GM23338 (cell line): ENCODE results near the gene CMIP. TPM values are rescaled to one million over a fixed set of nuclear protein-coding genes. Genes with fewer than 3 reads are reported as not detected.

Source experiments
- ATAC-seq: fragments of 200-7000 bp; cut with Tn5 transposase; 3 replicates; pipeline ENCODE4 v1.9.1; 2020
- DNase-seq: peaks from one replicate; pipeline ENCODE4 v3.0.0-alpha.2; 2015; ENCODE audit warnings: low spot score
- H2AFZ ChIP-seq: fragments of 200-600 bp; sonication (generic); 2 replicates; pipeline ENCODE4 v1.8.0; 2016; ENCODE audit warnings: antibody characterized with exemption, mild to moderate bottlenecking, moderate library complexity
- H3F3A ChIP-seq: fragments of 200-600 bp; sonication (generic); replicated peaks from 2 replicates; pipeline ENCODE4 v1.8.0; 2017; ENCODE audit warnings: antibody characterized with exemption, mixed run types, low read depth
- H3K27ac ChIP-seq: fragments of 200-600 bp; sonication (generic); 2 replicates; pipeline ENCODE4 v1.6.1; 2016; ENCODE audit warnings: low read depth
- H3K27me3 ChIP-seq: fragments of 200-600 bp; sonication (generic); 2 replicates; pipeline ENCODE4 v1.8.0; 2016; ENCODE audit warnings: mild to moderate bottlenecking, mixed run types, moderate library complexity; ENCODE audit not compliant: insufficient read depth
- H3K36me3 ChIP-seq: fragments of 200-600 bp; sonication (generic); 2 replicates; pipeline ENCODE4 v1.8.0; 2016; ENCODE audit warnings: mild to moderate bottlenecking; ENCODE audit not compliant: insufficient read depth
- H3K4me1 ChIP-seq: fragments of 200-600 bp; sonication (generic); 2 replicates; pipeline ENCODE4 v1.8.0; 2016; ENCODE audit warnings: mild to moderate bottlenecking, moderate library complexity; ENCODE audit not compliant: insufficient read depth
- H3K4me2 ChIP-seq: fragments of 200-600 bp; sonication (generic); 2 replicates; pipeline ENCODE4 v1.7.1; 2017; ENCODE audit warnings: mixed run types
- H3K4me3 ChIP-seq: fragments of 200-600 bp; sonication (generic); 2 replicates; pipeline ENCODE4 v1.6.1; 2016; ENCODE audit warnings: mixed run types
- H3K79me2 ChIP-seq: fragments of 200-600 bp; sonication (generic); replicated peaks from 2 replicates; pipeline ENCODE4 v1.8.0; 2017; ENCODE audit warnings: mild to moderate bottlenecking; ENCODE audit not compliant: insufficient read depth
- H3K9me2 ChIP-seq: fragments of 200-600 bp; sonication (generic); 2 replicates; pipeline ENCODE4 v1.8.0; 2017; ENCODE audit not compliant: insufficient read depth
- H4K20me1 ChIP-seq: fragments of 200-600 bp; sonication (generic); replicated peaks from 2 replicates; pipeline ENCODE4 v1.8.0; 2017; ENCODE audit warnings: mild to moderate bottlenecking; ENCODE audit not compliant: insufficient read depth
- H3K27ac Mint-ChIP-seq: 2 replicates; pipeline ENCODE4 v1.8.0; 2020; ENCODE audit warnings: inconsistent platforms, mild to moderate bottlenecking, moderate library complexity, mixed read lengths
- H3K27me3 Mint-ChIP-seq: 3 replicates; pipeline ENCODE4 v1.8.0; 2022; ENCODE audit warnings: low read depth, mild to moderate bottlenecking, moderate library complexity, mixed read lengths, inconsistent platforms; ENCODE audit not compliant: insufficient read depth, poor library complexity
- H3K36me3 Mint-ChIP-seq: 3 replicates; pipeline ENCODE4 v1.8.0; 2021; ENCODE audit warnings: low read depth, mild to moderate bottlenecking, inconsistent platforms, moderate library complexity, mixed read lengths
- H3K4me1 Mint-ChIP-seq: 3 replicates; pipeline ENCODE4 v1.8.0; 2020; ENCODE audit warnings: mild to moderate bottlenecking, inconsistent platforms, mixed read lengths
- H3K4me3 Mint-ChIP-seq: 3 replicates; pipeline ENCODE4 v1.8.0; 2021; ENCODE audit warnings: moderate library complexity, mild to moderate bottlenecking, inconsistent platforms, mixed read lengths
- H3K9me3 Mint-ChIP-seq: 3 replicates; pipeline ENCODE4 v1.8.0; 2020; ENCODE audit warnings: moderate library complexity, mild to moderate bottlenecking, inconsistent platforms, mixed read lengths
- CREB1 ChIP-seq: fragments of 250-450 bp; sonication (Bioruptor Pico); IDR thresholded peaks from 2 replicates; pipeline ENCODE4 v1.5.0; 2020; ENCODE audit warnings: low read depth, mild to moderate bottlenecking, moderate library complexity
- ETS1 ChIP-seq: IDR thresholded peaks from 2 replicates; pipeline ENCODE4 v1.6.1; 2016; ENCODE audit warnings: antibody characterized with exemption
- EZH2 ChIP-seq: fragments of 200-600 bp; sonication (generic); IDR thresholded peaks from one replicate; pipeline ENCODE4 v1.8.0; 2017; ENCODE audit warnings: antibody characterized with exemption, mild to moderate bottlenecking, low read depth; ENCODE audit not compliant: unreplicated experiment
- JUNB ChIP-seq: IDR thresholded peaks from one replicate; pipeline ENCODE4 v1.6.1; 2016; ENCODE audit warnings: antibody characterized with exemption; ENCODE audit not compliant: unreplicated experiment
- NANOG ChIP-seq: IDR thresholded peaks from 2 replicates; pipeline ENCODE4 v1.6.1; 2016; ENCODE audit warnings: antibody characterized with exemption, borderline replicate concordance
- POLR2AphosphoS5 ChIP-seq: IDR thresholded peaks from 2 replicates; pipeline ENCODE4 v1.6.1; 2016; ENCODE audit warnings: antibody characterized with exemption, low read depth
- REST ChIP-seq: IDR thresholded peaks from one replicate; pipeline ENCODE4 v1.6.1; 2018; ENCODE audit warnings: antibody characterized with exemption; ENCODE audit not compliant: unreplicated experiment
- ZNF114 ChIP-seq: fragments of 250-450 bp; sonication (Bioruptor Pico); IDR thresholded peaks from 2 replicates; pipeline ENCODE4 v1.5.0; 2020; ENCODE audit warnings: mild to moderate bottlenecking, moderate library complexity
- ZNF462 ChIP-seq: fragments of 250-450 bp; sonication (Bioruptor Pico); IDR thresholded peaks from 2 replicates; pipeline ENCODE4 v1.5.0; 2020; ENCODE audit warnings: mild to moderate bottlenecking, moderate library complexity
- polyA plus RNA-seq: library from polyadenylated mRNA; unstranded; fragments of >200 nt; fragmentation: Nextera tagmentation; extraction: Ambion mirVana; gene quantifications from 2 replicates; pipeline ENCODE4 v1.2.1, GENCODE V29; 2016
- total RNA-seq: library from RNA; depleted of rRNA; stranded (reverse); fragments of >200 nt; shearing (Covaris generic); gene quantifications from 2 replicates; pipeline ENCODE4 v1.2.3, GENCODE V29; 2014
- TF ChIP-seq, protein P1 (sequence below), 2 experiments: fragments of 200-600 bp in 1 of 2; sonication (generic) in 1 of 2; conservative IDR thresholded peaks; 2 replicates each; pipeline versions ENCODE4 v1.5.1 to v1.6.1; 2016 to 2017; ENCODE audit warnings: antibody characterized with exemption in 2 of 2, low read depth in 2 of 2, mild to moderate bottlenecking in 2 of 2, moderate library complexity in 1 of 2

CMIP gene
- total and polyA plus RNA-seq, 2 experiments from 2014 or later: 9.5 to 62.3 TPM

- no peak for TF ChIP-seq ZNF462 (CRISPR knock-in tag)
- TF ChIP-seq ZNF114 (CRISPR knock-in tag): no peak
Measured at GRCh38 chr16:81436386-81436785, 8.2 kb upstream of the CMIP start (continued).

DNA sequence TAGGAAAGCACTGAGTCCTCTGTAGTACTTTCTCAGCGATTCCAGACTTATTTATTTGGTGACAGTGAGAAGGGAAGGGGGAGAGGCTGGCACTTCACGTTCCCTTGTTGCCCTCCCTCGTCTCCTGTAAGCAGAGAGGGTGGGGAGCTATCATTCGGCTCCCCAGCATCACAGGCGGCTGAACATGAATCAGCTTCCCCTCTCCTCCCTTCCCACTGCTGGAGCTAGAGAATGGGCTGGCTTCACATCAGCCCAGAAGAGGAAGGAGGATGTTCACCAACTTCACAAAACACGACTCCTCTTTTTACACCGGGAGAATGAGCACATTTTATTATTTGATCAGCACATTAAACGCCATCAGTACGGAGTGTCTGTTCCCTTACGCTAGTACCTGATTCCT, 6.7 kb upstream of the CMIP start:
- Histone ChIP-seq H3K9me2 (no peaks in the 10 kb centered on the region), H3K27me3 (0 out of 2 replicates have a peak, but pooled peaks cover under 1% of the 10 kb centered on the region), H3K4me1 (peaks cover 5% of the 10 kb centered on the region), H2AFZ (peak overlapping the region; percentile 78; the same call in 1 of the 2 replicates), H4K20me1 (no peaks in the 10 kb centered on the region), H3K79me2 (no peaks in the 10 kb centered on the region), H3K4me3 (no peak overlapping the region), H3K36me3 (no peaks in the 10 kb centered on the region), H3F3A (no peaks in the 10 kb centered on the region), H3K27ac (no peak overlapping the region), H3K4me2 (no peak overlapping the region)
- Mint-ChIP-seq H3K27me3 (peaks cover 5% of the 10 kb centered on the region), H3K4me1 (peaks cover 14% of the 10 kb centered on the region), H3K27ac (no peak overlapping the region), H3K9me3 (no peaks in the 10 kb centered on the region), H3K4me3 (no peak overlapping the region), H3K36me3 (no peaks in the 10 kb centered on the region)
- DNase-seq (no peak), ATAC-seq (no peak; the same call in 2 of the 3 replicates)
- no peak for TF ChIP-seq CREB1 (CRISPR knock-in tag)
- TF ChIP-seq, protein P1, sequence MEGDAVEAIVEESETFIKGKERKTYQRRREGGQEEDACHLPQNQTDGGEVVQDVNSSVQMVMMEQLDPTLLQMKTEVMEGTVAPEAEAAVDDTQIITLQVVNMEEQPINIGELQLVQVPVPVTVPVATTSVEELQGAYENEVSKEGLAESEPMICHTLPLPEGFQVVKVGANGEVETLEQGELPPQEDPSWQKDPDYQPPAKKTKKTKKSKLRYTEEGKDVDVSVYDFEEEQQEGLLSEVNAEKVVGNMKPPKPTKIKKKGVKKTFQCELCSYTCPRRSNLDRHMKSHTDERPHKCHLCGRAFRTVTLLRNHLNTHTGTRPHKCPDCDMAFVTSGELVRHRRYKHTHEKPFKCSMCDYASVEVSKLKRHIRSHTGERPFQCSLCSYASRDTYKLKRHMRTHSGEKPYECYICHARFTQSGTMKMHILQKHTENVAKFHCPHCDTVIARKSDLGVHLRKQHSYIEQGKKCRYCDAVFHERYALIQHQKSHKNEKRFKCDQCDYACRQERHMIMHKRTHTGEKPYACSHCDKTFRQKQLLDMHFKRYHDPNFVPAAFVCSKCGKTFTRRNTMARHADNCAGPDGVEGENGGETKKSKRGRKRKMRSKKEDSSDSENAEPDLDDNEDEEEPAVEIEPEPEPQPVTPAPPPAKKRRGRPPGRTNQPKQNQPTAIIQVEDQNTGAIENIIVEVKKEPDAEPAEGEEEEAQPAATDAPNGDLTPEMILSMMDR (conservative IDR thresholded peaks at IDR 0.05; ENCODE audit: low read depth in 2 of 2): no peak
- TF ChIP-seq NANOG: no peak
- TF ChIP-seq EZH2: no peak
- TF ChIP-seq ETS1: no peak
- TF ChIP-seq POLR2AphosphoS5: no peak
- no peak for TF ChIP-seq REST
- TF ChIP-seq JUNB: no peak
